HepG2 (cell line): ENCODE data around the gene IPO5. TPM values are rescaled to one million over a fixed set of nuclear protein-coding genes. Genes with fewer than 3 reads are reported as not detected.

Experiments used
- ATAC-seq: fragments of 200-7000 bp; cut with Tn5 transposase; 3 replicates; pipeline ENCODE4 v1.9.1; 2020; ENCODE audit warnings: mild to moderate bottlenecking, moderate library complexity
- BruUV-seq: library from RNA; stranded (reverse); fragments of 400-500 nt; replicated peaks from 2 replicates; lab custom pipeline; 2021; lab: Mats Ljungman, UMichigan
- CTCF ChIA-PET: fragments of 300-600 bp; formaldehyde crosslinking; extraction: SDS; loops from one replicate; lab custom pipeline; 2021; ENCODE audit warnings: low total read pairs, inconsistent platforms, low intra/inter-chr PET ratio; lab: Yijun Ruan, JAX
- POLR2A ChIA-PET: fragments of 350-600 bp; sonication (Branson Sonifier 250); formaldehyde crosslinking; loops from one replicate; lab custom pipeline; 2020; ENCODE audit warnings: antibody characterized with exemption, inconsistent platforms; lab: Yijun Ruan, JAX
- DNase-seq: peaks from one replicate; pipeline ENCODE4 v3.0.0-alpha.2; 2015; ENCODE audit warnings: low spot score
- FAIRE-seq: peaks from 3 replicates; lab custom pipeline; 2011; peaks lifted over from hg19 to GRCh38; lab: Jason Lieb, UNC
- H2AFZ ChIP-seq: one replicate; pipeline ENCODE4 v1.6.1; 2011; ENCODE audit warnings: low read length, inconsistent platforms
- H3K27ac ChIP-seq: fragments of 300-600 bp; 3 replicates; pipeline ENCODE4 v1.8.0; 2011; ENCODE audit warnings: mixed run types, mild to moderate bottlenecking, mixed read lengths, low read length, inconsistent platforms; ENCODE audit not compliant: insufficient read depth; ENCODE audit errors: extremely low read length
- H3K27me3 ChIP-seq, 2 experiments: fragments of 200-600 bp in 1 of 2; 2 replicates in 1 of 2; 3 replicates in 1 of 2; pipeline versions ENCODE4 v1.6.0 to v1.8.0; 2011; ENCODE audit warnings: low read length in 2 of 2, mild to moderate bottlenecking in 2 of 2, moderate library complexity in 2 of 2, inconsistent platforms in 1 of 2; ENCODE audit not compliant: insufficient read depth in 2 of 2, control insufficient read depth in 1 of 2
- H3K36me3 ChIP-seq, 2 experiments: fragments of 200-600 bp in 1 of 2; replicated peaks in 1 of 2; 2 replicates in 1 of 2; 3 replicates in 1 of 2; pipeline versions ENCODE4 v1.5.1 to v1.8.0; 2011; ENCODE audit warnings: low read length in 2 of 2, inconsistent platforms in 1 of 2; ENCODE audit not compliant: insufficient read depth in 2 of 2, control insufficient read depth in 1 of 2
- H3K4me1 ChIP-seq: 2 replicates; pipeline ENCODE4 v1.5.1; 2012; ENCODE audit warnings: low read length, inconsistent platforms; ENCODE audit not compliant: insufficient read depth
- H3K4me2 ChIP-seq: 2 replicates; pipeline ENCODE4 v1.6.0; 2011; ENCODE audit warnings: low read depth, low read length, inconsistent platforms
- H3K4me3 ChIP-seq, 3 experiments: fragments of 200-600 bp in 1 of 3; sonication (generic), shearing (Covaris generic) in 1 of 3; replicated peaks in 1 of 3; 2 replicates each; pipeline ENCODE4 v1.5.1; 2011 to 2016; ENCODE audit warnings: low read length in 3 of 3, inconsistent platforms in 2 of 3, low read depth in 2 of 3, mild to moderate bottlenecking in 2 of 3, control low read depth in 1 of 3, mixed read lengths in 1 of 3; ENCODE audit not compliant: insufficient read depth in 1 of 3
- H3K79me2 ChIP-seq: one replicate; pipeline ENCODE4 v1.6.1; 2011; ENCODE audit warnings: low read length, inconsistent platforms; ENCODE audit not compliant: insufficient read depth
- H3K9ac ChIP-seq: 2 replicates; pipeline ENCODE4 v1.6.0; 2011; ENCODE audit warnings: mild to moderate bottlenecking, low read depth, low read length, inconsistent platforms; ENCODE audit not compliant: insufficient read depth
- H3K9me3 ChIP-seq: 2 replicates; pipeline ENCODE4 v1.5.1; 2012; ENCODE audit warnings: mild to moderate bottlenecking, low read length
- H4K20me1 ChIP-seq: 2 replicates; pipeline ENCODE4 v1.6.0; 2011; ENCODE audit warnings: inconsistent platforms, mild to moderate bottlenecking, low read length, moderate library complexity; ENCODE audit not compliant: insufficient read depth
- DNMT1 ChIP-seq: sonication (generic); formaldehyde crosslinking; IDR thresholded peaks from 2 replicates; pipeline ENCODE4 v1.5.1; 2020; ENCODE audit warnings: mild to moderate bottlenecking, missing genetic modification reagents
- EZH2 ChIP-seq: conservative IDR thresholded peaks from 2 replicates; pipeline ENCODE4 v1.6.1; 2012; ENCODE audit warnings: mild to moderate bottlenecking, low read depth, low read length, moderate library complexity
- HIVEP1 ChIP-seq: sonication (generic); formaldehyde crosslinking; IDR thresholded peaks from 2 replicates; pipeline ENCODE4 v1.4.0; 2020; ENCODE audit warnings: mild to moderate bottlenecking, missing genetic modification reagents
- LCORL ChIP-seq, 2 experiments: fragments of 450-650 bp in 1 of 2; sonication (generic) in 1 of 2; formaldehyde crosslinking in 1 of 2; IDR thresholded peaks; 2 replicates each; pipeline versions ENCODE4 v1.5.0 to v1.6.1; 2017 to 2020; ENCODE audit warnings: antibody characterized with exemption in 1 of 2, missing genetic modification reagents in 1 of 2
- NFKBIZ ChIP-seq: IDR thresholded peaks from 2 replicates; pipeline ENCODE4 v1.6.1; 2018; ENCODE audit warnings: missing genetic modification reagents, missing compliant biosample characterization
- TCF7 ChIP-seq: sonication (generic); IDR thresholded peaks from 2 replicates; pipeline ENCODE4 v1.6.1; 2016; ENCODE audit warnings: antibody characterized with exemption, low read depth
- YY1 ChIP-seq: IDR thresholded peaks from 2 replicates; pipeline ENCODE4 v1.6.1; 2011; ENCODE audit warnings: low read length, low read depth, moderate library complexity, mild to moderate bottlenecking; ENCODE audit not compliant: insufficient read depth, insufficient replicate concordance
- ZBED4 ChIP-seq: sonication (generic); formaldehyde crosslinking; IDR thresholded peaks from 2 replicates; pipeline ENCODE4 v1.4.0; 2020; ENCODE audit warnings: missing genetic modification reagents, borderline replicate concordance
- ZBTB44 ChIP-seq: sonication (generic); formaldehyde crosslinking; IDR thresholded peaks from 2 replicates; pipeline ENCODE4 v1.4.0; 2020; ENCODE audit warnings: missing genetic modification reagents
- ZKSCAN1 ChIP-seq: fragments of 150-350 bp; IDR thresholded peaks from 2 replicates; pipeline ENCODE4 v1.6.1; 2014; ENCODE audit warnings: low read length
- WGBS: methylation state at CpG from one replicate; pipeline ENCODE4 v1.1.6; 2017; ENCODE audit warnings: low lambda C conversion rate; 5-methylcytosine and 5-hydroxymethylcytosine counted together
- in situ Hi-C: cut with HindIII; loops from 2 replicates; pipeline ENCODE4 v1.10.0; 2017; ENCODE audit warnings: low pct_unique_long_range_greater_than_20kb; ENCODE audit not compliant: extremely low pct_ligation_motif_present
- intact Hi-C: fragments of 100-400 bp; cut with micrococcal nuclease; formaldehyde crosslinking; loops from one replicate; pipeline ENCODE4 v1.10.0; 2022; ENCODE audit not compliant: unreplicated experiment
- polyA plus RNA-seq, 8 experiments: library from polyadenylated mRNA; depleted of rRNA in 3 of 8; stranded (reverse) in 7 of 8; unstranded in 1 of 8; fragments of >200 nt; fragmentation: Illumina TruSeq in 4 of 8; extraction: Trizol in 4 of 8; gene quantifications; 2 replicates each; pipeline versions ENCODE4 v1.2.1 to v1.2.3, GENCODE V29; 2011 to 2016; ENCODE audit warnings: low read depth in 4 of 8, missing spikeins in 1 of 8, mixed read lengths in 1 of 8; ENCODE audit not compliant: insufficient read depth in 1 of 8
- total RNA-seq, 5 experiments: library from RNA; depleted of rRNA; stranded (reverse); fragments of >200 nt; fragmentation: Illumina TruSeq; extraction: Trizol; gene quantifications; 2 replicates each; pipeline ENCODE4 v1.2.3, GENCODE V29; 2016; ENCODE audit warnings: low read depth in 1 of 5

IPO5 gene
- total and polyA plus RNA-seq, 2 of the 13 experiments (the other 11 are each of a cell fraction or from before 2014, with no cell fraction given) = 155 to 242 TPM

GRCh38 chr13:98013241-98013640, 59.8 kb downstream of the IPO5 start:
- CTCF ChIA-PET = no interaction called here
- ATAC-seq (no peak), FAIRE-seq (no peak), DNase-seq (no peak)
- Histone ChIP-seq H3K79me2 (no peaks in the 10 kb centered on the region), H4K20me1 (no peaks in the 10 kb centered on the region), H3K9ac (no peak overlapping the region), H3K9me3 (no peaks in the 10 kb centered on the region), H3K27ac (no peak overlapping the region), H2AFZ (no peak overlapping the region), H3K4me2 (no peak overlapping the region), H3K4me3 (no peak overlapping the region), H3K27me3 (no peaks in the 10 kb centered on the region), H3K36me3 (peaks cover 27 to 76% of the 10 kb centered on the region in 2 experiments), H3K4me1 (no peaks in the 10 kb centered on the region)
- in situ Hi-C loops (no loop called here), intact Hi-C loops (no loop called here)
- TF ChIP-seq HIVEP1 (CRISPR knock-in tag) = no peak
- BruUV-seq = no TSS peak
- WGBS = 97% methylated on average over 9 of the region's 9 CpGs
- POLR2A ChIA-PET = no interaction called here

DNA sequence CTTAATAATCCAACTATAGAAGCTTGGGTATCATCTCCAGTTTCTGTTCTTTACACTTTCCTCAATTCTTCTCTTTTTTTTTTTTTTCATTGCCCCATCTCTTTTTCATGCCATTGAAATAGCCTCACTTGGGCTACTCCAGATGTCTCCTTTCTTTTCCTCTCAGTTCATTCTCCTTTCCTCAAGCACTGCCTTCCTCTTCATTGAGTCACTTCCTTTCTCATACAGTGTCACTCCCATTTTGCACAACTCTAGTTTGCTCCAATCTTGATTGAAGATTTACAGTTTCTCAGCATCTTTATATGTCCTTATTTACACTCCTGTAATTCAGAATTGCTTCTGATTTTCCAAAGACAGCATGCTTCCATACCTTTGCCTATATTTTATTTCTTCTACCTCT, 61.3 kb downstream of the IPO5 start:
- TF ChIP-seq TCF7 (no peak), DNMT1 (CRISPR knock-in tag) (no peak), LCORL (IDR thresholded peaks at IDR 0.05) (no peak), LCORL (CRISPR knock-in tag; IDR thresholded peaks at IDR 0.05) (no peak), ZBTB44 (CRISPR knock-in tag) (no peak), YY1 (no peak), ZBED4 (CRISPR knock-in tag) (no peak), ZKSCAN1 (no peak), NFKBIZ (no peak), EZH2 (no peak)
- TF ChIP-seq, all 625 proteins: peak for 0
- peaks cover 28 to 77% of the 10 kb centered on the region in 2 experiments for H3K36me3 ChIP-seq
- no peak overlapping the region for H3K9ac ChIP-seq
- H2AFZ ChIP-seq = no peak overlapping the region
- POLR2A ChIA-PET = no interaction called here
- ATAC-seq = no peak
- no peak for FAIRE-seq
- intact Hi-C loops = no loop called here
- H3K9me3 ChIP-seq = no peaks in the 10 kb centered on the region
- H3K4me3 ChIP-seq = no peak overlapping the region
- H3K79me2 ChIP-seq = no peaks in the 10 kb centered on the region
- no peak for DNase-seq
- H4K20me1 ChIP-seq = no peaks in the 10 kb centered on the region
- no peak overlapping the region for H3K27ac ChIP-seq
- no TSS peak for BruUV-seq
- in situ Hi-C loops = no loop called here
- H3K4me1 ChIP-seq = no peaks in the 10 kb centered on the region
- CTCF ChIA-PET = no interaction called here
- no peaks in the 10 kb centered on the region for H3K27me3 ChIP-seq
- H3K4me2 ChIP-seq = no peak overlapping the region
